Astrocyte (in vitro differentiated cells and primary cell): ENCODE data around the gene METTL25B. TPM values are rescaled to one million over a fixed set of nuclear protein-coding genes. Genes with fewer than 3 reads are reported as not detected.

Source experiments
- DNase-seq: peaks from one replicate; pipeline ENCODE4 v3.0.0-alpha.2; 2010; ENCODE audit warnings: low read depth
- FAIRE-seq: peaks from 2 replicates; lab custom pipeline; 2011; peaks lifted over from hg19 to GRCh38; lab: Jason Lieb, UNC
- H2AFZ ChIP-seq: 2 replicates; pipeline ENCODE4 v1.6.0; 2012; ENCODE audit warnings: low read depth, low read length, inconsistent platforms
- H3K27ac ChIP-seq: 2 replicates; pipeline ENCODE4 v1.5.1; 2011; ENCODE audit warnings: low read depth, low read length, inconsistent platforms
- H3K27me3 ChIP-seq: 2 replicates; pipeline ENCODE4 v1.6.0; 2011; ENCODE audit warnings: low read length, inconsistent platforms; ENCODE audit not compliant: insufficient read depth
- H3K36me3 ChIP-seq: 2 replicates; pipeline ENCODE4 v1.5.1; 2011; ENCODE audit warnings: low read length, inconsistent platforms; ENCODE audit not compliant: insufficient read depth
- H3K4me1 ChIP-seq: 2 replicates; pipeline ENCODE4 v1.5.1; 2011; ENCODE audit warnings: low read length, inconsistent platforms; ENCODE audit not compliant: insufficient read depth
- H3K4me2 ChIP-seq: 2 replicates; pipeline ENCODE4 v1.6.0; 2012; ENCODE audit warnings: low read length, inconsistent platforms
- H3K4me3 ChIP-seq: 2 replicates; pipeline ENCODE4 v1.5.1; 2011; ENCODE audit warnings: low read depth, mild to moderate bottlenecking, low read length, inconsistent platforms; ENCODE audit not compliant: insufficient read depth
- H3K79me2 ChIP-seq: 2 replicates; pipeline ENCODE4 v1.6.0; 2012; ENCODE audit warnings: mild to moderate bottlenecking, low read length, inconsistent platforms; ENCODE audit not compliant: insufficient read depth
- H3K9ac ChIP-seq: 2 replicates; pipeline ENCODE4 v1.6.0; 2012; ENCODE audit warnings: mild to moderate bottlenecking, low read length, inconsistent platforms
- H3K9me3 ChIP-seq: 2 replicates; pipeline ENCODE4 v1.5.1; 2012; ENCODE audit warnings: low read depth, mild to moderate bottlenecking, low read length, inconsistent platforms; ENCODE audit not compliant: insufficient read depth
- H4K20me1 ChIP-seq: 2 replicates; pipeline ENCODE4 v1.6.0; 2012; ENCODE audit warnings: low read length, inconsistent platforms; ENCODE audit not compliant: insufficient read depth
- H3K27ac Mint-ChIP-seq: one replicate; pipeline ENCODE4 v1.8.0; 2021; ENCODE audit warnings: mild to moderate bottlenecking, mixed read lengths; ENCODE audit not compliant: unreplicated experiment
- H3K27me3 Mint-ChIP-seq: one replicate; pipeline ENCODE4 v1.8.0; 2021; ENCODE audit warnings: low read depth, mixed read lengths; ENCODE audit not compliant: unreplicated experiment
- H3K36me3 Mint-ChIP-seq: one replicate; pipeline ENCODE4 v1.8.0; 2021; ENCODE audit warnings: low read depth, mixed read lengths; ENCODE audit not compliant: unreplicated experiment
- H3K4me1 Mint-ChIP-seq: one replicate; pipeline ENCODE4 v1.8.0; 2021; ENCODE audit warnings: low read depth, mixed read lengths; ENCODE audit not compliant: unreplicated experiment
- H3K4me3 Mint-ChIP-seq: one replicate; pipeline ENCODE4 v1.8.0; 2021; ENCODE audit warnings: mild to moderate bottlenecking, moderate library complexity, mixed read lengths; ENCODE audit not compliant: unreplicated experiment
- H3K9me3 Mint-ChIP-seq: one replicate; pipeline ENCODE4 v1.8.0; 2021; ENCODE audit warnings: mild to moderate bottlenecking, mixed read lengths; ENCODE audit not compliant: unreplicated experiment
- EZH2 ChIP-seq: IDR thresholded peaks from 2 replicates; pipeline ENCODE4 v1.6.1; 2012; ENCODE audit warnings: mild to moderate bottlenecking, low read length, inconsistent platforms; ENCODE audit not compliant: insufficient read depth
- total RNA-seq: library from RNA; stranded (reverse); gene quantifications from 2 replicates; pipeline ENCODE4 v1.2.1, GENCODE V29; 2021
- TF ChIP-seq, protein P1 (sequence below): IDR thresholded peaks from 2 replicates; pipeline ENCODE4 v1.5.1; 2011; ENCODE audit warnings: low read depth, mild to moderate bottlenecking, inconsistent platforms, low read length, moderate library complexity; ENCODE audit not compliant: insufficient read depth

The METTL25B gene
- total RNA-seq, 1 donor from 2014 or later: 9.9 TPM

DNA sequence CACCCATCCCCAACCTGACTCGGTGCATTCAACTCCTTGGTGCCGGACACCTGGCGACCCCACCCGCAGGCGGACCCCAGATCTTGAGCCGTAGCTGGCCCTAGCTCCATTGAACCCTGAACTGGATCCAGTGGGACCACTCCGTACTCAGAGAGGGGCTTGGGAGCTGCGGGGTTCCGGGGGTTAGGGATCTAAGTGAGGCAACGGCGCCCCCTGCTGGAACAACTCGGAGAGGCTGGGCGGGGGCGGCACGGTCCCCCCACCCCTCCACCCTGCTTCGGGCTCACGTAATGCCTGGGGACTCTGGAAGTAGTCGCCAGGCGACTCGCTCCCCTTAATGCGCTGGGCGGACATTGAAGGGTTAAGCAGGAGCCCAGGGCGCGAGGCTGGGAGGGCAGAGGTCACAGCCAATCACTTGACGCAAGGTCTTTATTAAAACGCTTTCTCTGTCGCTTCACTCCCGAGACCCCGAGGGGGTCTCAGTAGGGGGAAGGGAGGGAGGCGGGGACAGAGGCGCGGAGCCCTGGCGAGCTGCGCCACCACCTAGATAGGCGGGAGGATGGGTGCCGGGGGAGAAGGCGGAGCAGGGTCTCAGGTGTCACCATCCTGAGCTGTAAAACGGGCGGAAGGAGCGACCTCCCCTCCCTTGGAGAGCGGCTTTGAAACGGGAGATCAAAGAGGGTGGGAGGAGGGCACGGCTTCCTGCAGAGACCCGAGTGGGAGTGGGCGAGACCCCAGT is 22.2 kb upstream of the METTL25B start:
- Histone ChIP-seq H3K4me3 (peak overlapping the region; percentile 39), H3K9ac (peak overlapping the region; percentile 66), H3K27ac (no peak overlapping the region), H3K9me3 (no peaks in the 10 kb centered on the region), H3K79me2 (no peaks in the 10 kb centered on the region), H2AFZ (peak overlapping the region; percentile 58), H3K27me3 (peaks cover 3% of the 10 kb centered on the region), H3K4me2 (peak overlapping the region; percentile 90), H3K4me1 (peaks cover 71% of the 10 kb centered on the region), H3K36me3 (no peaks in the 10 kb centered on the region), H4K20me1 (no peaks in the 10 kb centered on the region)
- Mint-ChIP-seq H3K4me3 (peak overlapping the region; percentile 88), H3K36me3 (peaks cover 3% of the 10 kb centered on the region), H3K4me1 (peaks cover 44% of the 10 kb centered on the region), H3K9me3 (no peaks in the 10 kb centered on the region), H3K27ac (peak overlapping the region; percentile 93), H3K27me3 (no peaks in the 10 kb centered on the region)
- TF ChIP-seq, protein P1, sequence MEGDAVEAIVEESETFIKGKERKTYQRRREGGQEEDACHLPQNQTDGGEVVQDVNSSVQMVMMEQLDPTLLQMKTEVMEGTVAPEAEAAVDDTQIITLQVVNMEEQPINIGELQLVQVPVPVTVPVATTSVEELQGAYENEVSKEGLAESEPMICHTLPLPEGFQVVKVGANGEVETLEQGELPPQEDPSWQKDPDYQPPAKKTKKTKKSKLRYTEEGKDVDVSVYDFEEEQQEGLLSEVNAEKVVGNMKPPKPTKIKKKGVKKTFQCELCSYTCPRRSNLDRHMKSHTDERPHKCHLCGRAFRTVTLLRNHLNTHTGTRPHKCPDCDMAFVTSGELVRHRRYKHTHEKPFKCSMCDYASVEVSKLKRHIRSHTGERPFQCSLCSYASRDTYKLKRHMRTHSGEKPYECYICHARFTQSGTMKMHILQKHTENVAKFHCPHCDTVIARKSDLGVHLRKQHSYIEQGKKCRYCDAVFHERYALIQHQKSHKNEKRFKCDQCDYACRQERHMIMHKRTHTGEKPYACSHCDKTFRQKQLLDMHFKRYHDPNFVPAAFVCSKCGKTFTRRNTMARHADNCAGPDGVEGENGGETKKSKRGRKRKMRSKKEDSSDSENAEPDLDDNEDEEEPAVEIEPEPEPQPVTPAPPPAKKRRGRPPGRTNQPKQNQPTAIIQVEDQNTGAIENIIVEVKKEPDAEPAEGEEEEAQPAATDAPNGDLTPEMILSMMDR: peak; percentile 50
- no peak for TF ChIP-seq EZH2
- DNase-seq (no peak), FAIRE-seq (no peak)

DNA sequence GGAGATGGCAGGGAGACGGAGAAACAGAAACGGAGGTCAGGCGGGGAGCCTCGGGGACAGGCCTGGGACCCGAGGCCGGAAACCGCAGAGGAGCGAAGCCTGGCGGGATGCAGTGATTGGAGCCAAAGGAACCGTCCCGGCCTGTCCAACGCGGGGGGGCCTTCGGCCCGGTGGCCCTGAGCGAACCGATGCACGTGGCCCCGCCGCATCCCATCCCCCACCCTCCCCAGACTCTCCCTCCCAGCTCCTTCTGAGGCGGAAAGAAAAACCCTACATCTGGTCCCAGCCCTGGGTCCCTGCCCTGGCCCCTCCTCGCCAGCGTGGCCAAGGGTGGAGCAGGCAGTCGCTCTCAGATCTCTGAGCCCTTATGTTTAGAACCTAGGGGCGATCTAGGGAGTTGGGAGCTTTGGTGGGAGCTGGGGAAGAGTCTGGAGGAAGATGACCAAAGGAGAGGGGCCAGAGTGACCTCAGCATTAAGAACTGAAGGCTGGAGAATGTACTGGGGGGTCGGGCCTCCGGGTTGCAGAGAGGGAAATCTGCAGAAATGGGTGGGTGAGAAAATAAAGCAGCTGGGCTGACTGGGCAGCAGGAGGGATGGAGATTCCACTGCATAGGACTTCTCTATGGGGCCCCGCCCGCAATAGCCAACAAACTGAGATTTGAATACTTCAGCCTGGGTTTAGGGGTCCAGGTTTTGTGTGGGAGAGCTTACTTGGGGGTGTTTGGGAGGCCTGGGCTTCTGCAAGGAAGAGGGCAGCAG is 21.4 kb upstream of the METTL25B start:
- Histone ChIP-seq H3K27ac (no peak overlapping the region), H3K9ac (peak overlapping the region; percentile 66), H3K79me2 (no peaks in the 10 kb centered on the region), H4K20me1 (no peaks in the 10 kb centered on the region), H3K4me2 (peak overlapping the region; percentile 90), H3K27me3 (peaks cover 3% of the 10 kb centered on the region), H3K36me3 (no peaks in the 10 kb centered on the region), H3K4me3 (peak overlapping the region; percentile 39), H3K9me3 (no peaks in the 10 kb centered on the region), H2AFZ (peak overlapping the region; percentile 58), H3K4me1 (peaks cover 74% of the 10 kb centered on the region)
- Mint-ChIP-seq H3K36me3 (peaks cover 2% of the 10 kb centered on the region), H3K27me3 (no peaks in the 10 kb centered on the region), H3K9me3 (no peaks in the 10 kb centered on the region), H3K4me1 (peaks cover 44% of the 10 kb centered on the region), H3K27ac (peak overlapping the region; percentile 97), H3K4me3 (peak overlapping the region; percentile 88)
- DNase-seq: no peak
- no peak for TF ChIP-seq EZH2
- TF ChIP-seq, protein P1: no peak
- no peak for FAIRE-seq
